ENCODE data around the gene MITF.

MITF gene

DNA sequence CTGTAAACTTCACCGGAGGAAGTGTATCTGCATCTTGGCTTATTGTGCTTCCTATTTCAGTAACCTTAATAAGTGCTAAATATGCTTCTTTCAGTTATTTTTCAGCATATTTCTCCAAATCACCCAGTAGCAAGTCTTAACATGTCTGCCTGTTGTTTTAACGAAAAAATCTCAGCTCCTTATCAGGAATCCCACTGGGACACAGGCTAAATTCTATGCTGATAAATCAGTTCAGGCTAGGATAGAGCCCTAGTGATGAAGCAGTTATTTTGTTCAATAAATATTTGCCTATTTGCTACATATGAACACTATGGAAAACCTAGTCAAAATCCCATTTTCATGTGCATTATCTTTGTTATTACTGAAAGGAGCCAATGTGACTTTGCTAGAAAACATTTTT, 8.2 kb upstream of the MITF start:
- no peaks in the 10 kb centered on the region for H3K36me3 ChIP-seq (ENCODE audit: insufficient read depth, low read length)
- H3K4me2 ChIP-seq (ENCODE audit: low read length) = no peak overlapping the region
- peaks cover 18% of the 10 kb centered on the region for H3K27me3 ChIP-seq (ENCODE audit: control insufficient read depth, insufficient read depth, low read length)
- no peak overlapping the region for H3K4me3 ChIP-seq (ENCODE audit: low read length)
- H3K9ac ChIP-seq (ENCODE audit: low read depth, low read length) = no peak overlapping the region
- H3K9me3 ChIP-seq (replicated peaks; ENCODE audit: low read length) = no peaks in the 10 kb centered on the region
- no peaks in the 10 kb centered on the region for H3K4me1 ChIP-seq (ENCODE audit: control insufficient read depth, insufficient read depth, low read length)

DNA sequence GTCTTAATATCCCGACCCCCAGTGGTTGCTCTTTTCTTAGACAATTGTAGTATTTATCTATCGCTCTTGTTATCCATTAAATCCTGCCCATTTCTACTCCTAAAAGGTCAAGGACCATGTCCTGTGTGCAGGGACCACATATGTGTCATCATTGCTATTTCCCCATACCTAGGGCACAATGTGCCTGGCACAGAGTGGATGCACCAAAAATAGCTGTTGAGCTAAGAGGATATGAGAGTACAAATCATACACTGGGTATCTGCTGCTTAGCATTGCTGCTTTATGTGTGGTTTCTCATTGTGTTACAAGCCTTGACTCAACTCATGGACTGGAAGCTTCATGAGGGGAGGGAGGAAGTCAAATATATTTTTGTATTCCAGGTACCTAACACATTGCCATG, 3.4 kb upstream of the MITF start:
- peaks cover 16% of the 10 kb centered on the region for H3K27me3 ChIP-seq (ENCODE audit: control insufficient read depth, insufficient read depth, low read length)
- H3K9me3 ChIP-seq (replicated peaks; ENCODE audit: low read length) = no peaks in the 10 kb centered on the region
- H3K9ac ChIP-seq (ENCODE audit: low read depth, low read length) = no peak overlapping the region

DNA sequence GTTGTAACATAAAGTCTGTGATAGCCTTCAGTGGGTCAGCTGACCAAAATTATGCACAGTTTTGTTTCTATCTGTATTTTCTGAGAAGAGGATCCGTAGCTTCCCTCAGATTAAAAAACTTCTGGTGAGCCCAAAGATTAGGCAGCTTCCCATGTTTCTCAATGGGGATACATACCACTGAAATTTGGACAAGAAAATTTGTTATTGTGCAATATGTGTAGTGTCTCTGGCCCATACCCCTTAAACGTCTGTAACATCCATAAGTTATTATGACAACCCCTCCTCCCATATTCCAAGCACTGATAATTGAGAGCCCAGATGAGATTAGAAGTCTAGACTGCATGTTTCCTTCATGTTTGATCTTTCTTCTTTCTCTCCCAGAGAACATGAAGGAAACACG, 1.9 kb upstream of the MITF start:
- H3K9me3 ChIP-seq (replicated peaks; ENCODE audit: low read length) = no peaks in the 10 kb centered on the region
- H3K4me3 ChIP-seq (ENCODE audit: low read length) = no peak overlapping the region
- no peak overlapping the region for H3K4me2 ChIP-seq (ENCODE audit: low read length)
- H3K9ac ChIP-seq (ENCODE audit: low read depth, low read length) = no peak overlapping the region
- no peaks in the 10 kb centered on the region for H3K36me3 ChIP-seq (ENCODE audit: insufficient read depth, low read length)
- peaks cover 16% of the 10 kb centered on the region for H3K27me3 ChIP-seq (ENCODE audit: control insufficient read depth, insufficient read depth, low read length)
- H3K4me1 ChIP-seq (ENCODE audit: control insufficient read depth, insufficient read depth, low read length) = peaks cover 20% of the 10 kb centered on the region

More for the DNA sequence above, 3.4 kb upstream of the MITF start:
- peaks cover 18% of the 10 kb centered on the region for H3K4me1 ChIP-seq (ENCODE audit: control insufficient read depth, insufficient read depth, low read length)
- no peaks in the 10 kb centered on the region for H3K36me3 ChIP-seq (ENCODE audit: insufficient read depth, low read length)
- H3K4me2 ChIP-seq (ENCODE audit: low read length) = no peak overlapping the region
- no peak overlapping the region for H3K4me3 ChIP-seq (ENCODE audit: low read length)

DNA sequence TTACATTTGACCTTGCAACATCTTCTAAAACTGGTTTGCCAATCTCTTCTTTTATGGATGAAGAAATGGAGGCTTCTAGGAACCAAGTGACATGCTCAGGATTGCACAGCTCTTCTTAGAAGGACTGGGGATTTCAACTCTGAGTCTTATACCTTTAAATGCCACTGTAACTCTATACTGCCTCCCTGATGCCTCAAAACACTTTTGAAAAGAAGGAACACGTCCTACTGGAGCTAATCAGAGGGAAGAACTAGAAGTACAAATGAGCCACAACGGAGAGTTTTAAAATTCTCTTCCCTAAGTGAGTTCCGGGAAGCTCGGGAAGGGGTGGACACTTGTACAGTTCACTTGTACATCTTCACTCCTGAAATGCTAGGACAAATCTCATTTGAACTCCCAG, 949 bp upstream of the MITF start:
- Histone ChIP-seq H3K4me1 (ENCODE audit: control insufficient read depth, insufficient read depth, low read length) (peaks cover 20% of the 10 kb centered on the region), H3K4me3 (ENCODE audit: low read length) (peak overlapping the region; percentile 94), H3K9ac (ENCODE audit: low read depth, low read length) (peak overlapping the region; percentile 68), H3K36me3 (ENCODE audit: insufficient read depth, low read length) (no peaks in the 10 kb centered on the region), H3K4me2 (ENCODE audit: low read length) (peak overlapping the region; percentile 94), H3K9me3 (replicated peaks; ENCODE audit: low read length) (no peaks in the 10 kb centered on the region), H3K27me3 (ENCODE audit: control insufficient read depth, insufficient read depth, low read length) (peaks cover 10% of the 10 kb centered on the region)

DNA sequence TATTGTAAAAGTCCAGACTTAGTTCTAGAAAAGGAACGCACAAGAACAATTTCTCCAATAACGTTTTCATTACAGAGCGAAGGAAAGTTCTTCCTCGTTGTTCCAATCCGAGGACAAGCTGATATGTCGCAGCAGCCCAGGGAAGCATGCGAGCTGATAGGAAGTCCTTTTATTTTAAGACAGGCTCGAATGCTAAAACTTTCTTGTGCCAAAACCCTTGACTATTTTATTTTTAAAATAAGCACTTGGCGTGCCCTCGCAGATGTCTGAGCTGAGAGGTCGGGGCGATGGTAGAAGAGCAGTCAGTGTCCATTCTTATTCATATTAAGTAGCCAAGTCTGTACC, 433 bp upstream of the MITF start:
- peaks cover 20% of the 10 kb centered on the region for H3K4me1 ChIP-seq (ENCODE audit: control insufficient read depth, insufficient read depth, low read length)
- peaks cover 10% of the 10 kb centered on the region for H3K27me3 ChIP-seq (ENCODE audit: control insufficient read depth, insufficient read depth, low read length)
- H3K9me3 ChIP-seq (replicated peaks; ENCODE audit: low read length) = no peaks in the 10 kb centered on the region
- peak overlapping the region; percentile 94 for H3K4me2 ChIP-seq (ENCODE audit: low read length)
- peak overlapping the region; percentile 68 for H3K9ac ChIP-seq (ENCODE audit: low read depth, low read length)
- H3K36me3 ChIP-seq (ENCODE audit: insufficient read depth, low read length) = no peaks in the 10 kb centered on the region
- peak overlapping the region; percentile 94 for H3K4me3 ChIP-seq (ENCODE audit: low read length)

DNA sequence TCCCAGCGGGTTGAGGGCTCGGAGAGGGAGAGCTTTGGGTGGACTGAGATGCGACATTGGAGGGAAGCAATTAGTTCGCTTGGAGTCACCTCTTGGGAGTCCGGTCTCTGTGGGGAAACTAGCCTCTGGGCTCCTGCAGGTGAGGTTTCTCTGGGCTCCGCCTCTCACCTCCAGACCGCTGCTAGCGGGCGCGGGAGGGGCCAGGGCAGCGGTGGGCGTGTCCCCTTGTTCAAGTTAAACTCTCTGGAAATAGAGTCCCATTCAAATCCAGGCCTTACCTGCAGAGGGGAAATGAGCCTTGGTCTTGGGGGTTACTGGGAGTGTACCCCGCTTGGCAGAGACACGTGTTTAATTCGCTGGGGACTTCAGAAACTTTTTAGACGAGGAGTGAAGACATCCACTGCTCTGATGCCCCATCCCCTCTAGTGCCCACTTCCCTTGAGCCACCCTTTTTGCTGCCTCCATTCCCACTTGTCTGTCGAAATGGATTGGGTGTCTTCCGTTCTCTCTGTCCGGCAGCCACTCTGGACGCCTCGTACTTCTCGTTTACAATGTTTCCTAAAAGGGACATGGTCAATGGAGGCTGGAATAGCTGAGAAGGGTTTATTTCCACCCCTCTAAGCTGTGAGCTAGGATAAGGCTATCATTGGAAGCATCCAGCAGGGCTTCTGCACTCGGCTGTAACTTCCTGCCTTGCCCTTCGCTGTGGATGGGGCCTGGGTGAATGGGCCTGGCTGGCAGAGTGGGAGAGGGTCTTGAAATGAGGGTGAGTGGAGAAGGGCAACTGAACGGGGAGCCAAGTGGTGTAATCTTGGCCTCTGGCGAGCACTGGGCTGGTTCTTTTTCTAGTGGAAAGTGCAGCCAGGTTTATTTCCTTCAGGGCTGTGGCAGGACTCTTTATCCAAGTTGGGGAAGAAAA, 1.1 kb downstream of the MITF start:
- H3K9me3 ChIP-seq (replicated peaks; ENCODE audit: low read length) = no peaks in the 10 kb centered on the region
- H3K36me3 ChIP-seq (ENCODE audit: insufficient read depth, low read length) = no peaks in the 10 kb centered on the region
- peak overlapping the region; percentile 94 for H3K4me2 ChIP-seq (ENCODE audit: low read length)
- H3K27me3 ChIP-seq (ENCODE audit: control insufficient read depth, insufficient read depth, low read length) = peaks cover 4% of the 10 kb centered on the region
- H3K9ac ChIP-seq (ENCODE audit: low read depth, low read length) = peak overlapping the region; percentile 78
- peak overlapping the region; percentile 94 for H3K4me3 ChIP-seq (ENCODE audit: low read length)
- peaks cover 20% of the 10 kb centered on the region for H3K4me1 ChIP-seq (ENCODE audit: control insufficient read depth, insufficient read depth, low read length)

DNA sequence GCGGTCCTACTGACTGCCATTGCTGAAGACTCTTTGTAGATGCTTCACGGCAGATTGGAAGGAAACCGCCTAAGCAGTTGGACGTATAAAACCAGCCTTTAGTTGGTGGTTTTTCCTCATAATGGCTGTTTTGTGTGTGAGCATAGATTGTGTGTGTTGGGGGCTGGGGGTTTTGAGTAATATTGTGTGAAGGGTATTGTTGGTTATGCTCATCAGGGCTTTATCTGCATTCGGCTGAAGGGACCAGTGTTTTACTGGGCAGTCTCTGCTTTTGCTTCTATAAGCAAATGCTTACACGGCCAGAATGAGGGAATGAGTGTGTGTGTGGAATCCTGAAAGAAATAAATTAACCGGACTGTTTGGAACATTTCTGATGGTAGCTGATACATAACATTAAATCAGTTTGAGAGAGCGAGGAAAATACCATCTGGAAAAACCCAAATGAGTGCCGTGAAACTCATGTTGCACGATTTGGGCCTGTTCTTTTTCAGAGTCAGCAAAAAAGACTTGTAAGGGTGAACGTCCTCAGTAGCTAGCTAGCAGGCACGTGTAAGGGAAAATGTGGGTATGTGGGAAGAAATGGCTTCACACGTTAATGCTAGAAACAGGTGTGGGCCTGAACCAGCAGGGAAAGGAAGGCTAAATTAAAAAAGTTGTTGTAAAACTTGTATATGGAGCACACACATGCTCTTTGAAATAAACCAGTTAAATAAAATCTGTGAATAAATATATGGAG, 1.9 kb downstream of the MITF start:
- Histone ChIP-seq H3K27me3 (ENCODE audit: control insufficient read depth, insufficient read depth, low read length) (no peaks in the 10 kb centered on the region), H3K9me3 (replicated peaks; ENCODE audit: low read length) (no peaks in the 10 kb centered on the region), H3K9ac (ENCODE audit: low read depth, low read length) (no peak overlapping the region), H3K4me2 (ENCODE audit: low read length) (peak overlapping the region; percentile 94), H3K4me1 (ENCODE audit: control insufficient read depth, insufficient read depth, low read length) (peaks cover 20% of the 10 kb centered on the region), H3K36me3 (ENCODE audit: insufficient read depth, low read length) (no peaks in the 10 kb centered on the region), H3K4me3 (ENCODE audit: low read length) (no peak overlapping the region)

DNA sequence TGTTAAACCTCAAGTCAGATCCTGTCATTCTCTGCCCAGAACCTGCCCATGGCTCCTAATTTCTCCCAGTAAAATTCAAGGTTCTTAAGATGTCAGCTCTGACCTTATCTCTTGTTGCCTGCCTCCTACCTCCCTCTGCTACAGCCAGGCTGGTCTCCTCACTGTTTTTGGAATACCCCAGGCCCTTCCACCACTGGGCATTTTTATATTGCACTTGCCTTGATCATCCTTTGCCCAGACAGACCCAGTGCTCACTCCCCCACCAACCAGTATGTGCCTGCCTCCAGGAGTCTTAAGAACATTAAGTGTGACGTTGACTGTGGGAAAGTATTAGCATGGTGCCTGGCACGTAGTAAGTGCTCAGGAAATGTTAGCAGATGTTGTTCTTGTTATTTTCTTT, 3.1 kb downstream of the MITF start:
- H3K4me3 ChIP-seq (ENCODE audit: low read length) = no peak overlapping the region
- H3K9me3 ChIP-seq (replicated peaks; ENCODE audit: low read length) = no peaks in the 10 kb centered on the region
- no peak overlapping the region for H3K9ac ChIP-seq (ENCODE audit: low read depth, low read length)
- no peaks in the 10 kb centered on the region for H3K36me3 ChIP-seq (ENCODE audit: insufficient read depth, low read length)
- no peak overlapping the region for H3K4me2 ChIP-seq (ENCODE audit: low read length)
- no peaks in the 10 kb centered on the region for H3K27me3 ChIP-seq (ENCODE audit: control insufficient read depth, insufficient read depth, low read length)
- H3K4me1 ChIP-seq (ENCODE audit: control insufficient read depth, insufficient read depth, low read length) = peaks cover 23% of the 10 kb centered on the region

DNA sequence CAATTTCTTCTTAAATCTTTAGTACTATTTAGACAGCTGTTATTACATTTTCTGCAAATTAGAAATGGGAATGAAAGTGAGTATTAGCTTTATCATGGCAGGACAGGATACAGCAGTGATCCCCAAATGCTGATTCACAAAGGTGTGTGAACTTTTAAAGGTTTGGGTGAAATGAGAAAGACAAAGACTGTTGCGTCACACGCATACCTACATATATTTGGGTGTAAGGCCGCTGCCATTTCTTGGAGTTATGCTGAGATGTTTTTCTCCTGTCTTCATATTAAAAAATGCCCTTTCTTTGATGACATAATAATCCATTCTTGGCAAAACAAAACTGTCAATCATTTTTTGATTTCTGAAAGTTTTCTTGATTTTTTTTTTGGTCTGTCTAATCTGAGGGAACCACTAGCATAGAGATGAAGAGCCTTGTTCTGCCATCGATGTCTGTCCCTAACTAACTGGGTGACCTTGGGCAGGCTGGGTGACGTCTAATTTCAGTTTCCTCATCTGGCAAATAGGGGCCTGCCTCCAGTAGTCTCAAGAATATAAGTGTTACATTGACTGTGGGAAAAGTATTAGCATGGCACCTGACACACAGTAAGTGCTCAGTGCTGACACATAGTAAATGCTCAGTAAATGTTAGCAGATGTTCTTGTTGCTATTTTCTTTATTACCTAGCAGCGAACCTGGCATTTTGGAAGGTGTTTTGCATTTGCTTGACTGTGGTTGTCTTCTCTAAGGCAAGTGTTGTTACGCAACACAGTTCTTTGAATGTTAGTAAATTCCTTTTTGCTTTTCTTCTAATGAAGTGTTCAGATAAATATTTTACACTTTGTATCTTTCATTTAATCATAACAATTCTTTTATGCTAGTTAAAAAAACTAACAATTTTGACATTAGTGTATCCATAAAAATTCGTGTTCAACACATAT, 5.0 kb downstream of the MITF start:
- no peaks in the 10 kb centered on the region for H3K9me3 ChIP-seq (replicated peaks; ENCODE audit: low read length)
- H3K4me2 ChIP-seq (ENCODE audit: low read length) = no peak overlapping the region
- H3K4me1 ChIP-seq (ENCODE audit: control insufficient read depth, insufficient read depth, low read length) = peaks cover 25% of the 10 kb centered on the region
- no peaks in the 10 kb centered on the region for H3K36me3 ChIP-seq (ENCODE audit: insufficient read depth, low read length)
- no peak overlapping the region for H3K9ac ChIP-seq (ENCODE audit: low read depth, low read length)
- no peaks in the 10 kb centered on the region for H3K27me3 ChIP-seq (ENCODE audit: control insufficient read depth, insufficient read depth, low read length)
- no peak overlapping the region for H3K4me3 ChIP-seq (ENCODE audit: low read length)

DNA sequence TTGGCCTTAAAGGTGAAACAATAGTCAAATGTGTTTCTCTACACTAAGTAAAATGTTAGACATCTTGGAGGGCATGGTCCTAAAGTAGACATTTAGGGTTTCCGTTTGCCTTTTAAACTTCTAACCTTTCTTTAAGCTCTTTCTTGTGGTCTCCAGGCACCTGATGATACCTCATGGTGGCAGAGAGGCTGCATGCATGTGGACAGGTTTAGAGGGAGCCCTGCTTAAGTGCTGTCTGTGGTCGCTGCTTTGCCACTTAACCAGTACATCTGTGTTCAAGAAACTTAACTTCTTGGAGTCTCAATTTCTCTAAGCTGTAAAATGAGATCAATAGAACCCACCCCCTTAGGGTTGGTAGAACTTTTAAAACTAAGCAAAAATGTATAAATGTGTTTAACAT, 6.2 kb downstream of the MITF start:
- Histone ChIP-seq H3K4me3 (ENCODE audit: low read length) (no peak overlapping the region), H3K9ac (ENCODE audit: low read depth, low read length) (no peak overlapping the region), H3K4me1 (ENCODE audit: control insufficient read depth, insufficient read depth, low read length) (peaks cover 18% of the 10 kb centered on the region), H3K27me3 (ENCODE audit: control insufficient read depth, insufficient read depth, low read length) (no peaks in the 10 kb centered on the region), H3K9me3 (replicated peaks; ENCODE audit: low read length) (no peaks in the 10 kb centered on the region), H3K4me2 (ENCODE audit: low read length) (no peak overlapping the region), H3K36me3 (ENCODE audit: insufficient read depth, low read length) (no peaks in the 10 kb centered on the region)

DNA sequence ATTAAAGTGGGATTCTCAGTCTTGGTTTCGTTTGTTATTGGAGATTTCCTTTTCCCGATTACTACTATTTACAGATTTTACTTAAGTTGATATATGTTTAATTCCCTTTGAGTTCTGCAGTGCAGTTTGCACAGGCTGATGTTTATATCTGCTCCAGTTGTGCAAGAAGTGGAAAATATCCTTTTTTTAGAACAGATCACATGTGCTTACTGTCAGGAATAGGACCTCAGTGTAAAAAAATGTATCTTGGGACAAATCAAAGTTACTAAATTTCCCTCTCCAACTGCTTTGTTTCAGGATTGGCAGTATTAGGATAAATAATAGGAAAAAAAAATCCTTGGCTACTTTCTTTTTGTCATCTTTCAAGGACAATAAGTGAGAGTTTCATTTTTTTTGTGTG, 6.9 kb downstream of the MITF start:
- Histone ChIP-seq H3K36me3 (ENCODE audit: insufficient read depth, low read length) (no peaks in the 10 kb centered on the region), H3K9ac (ENCODE audit: low read depth, low read length) (no peak overlapping the region), H3K4me2 (ENCODE audit: low read length) (no peak overlapping the region), H3K27me3 (ENCODE audit: control insufficient read depth, insufficient read depth, low read length) (no peaks in the 10 kb centered on the region), H3K4me1 (ENCODE audit: control insufficient read depth, insufficient read depth, low read length) (peaks cover 13% of the 10 kb centered on the region), H3K4me3 (ENCODE audit: low read length) (no peak overlapping the region), H3K9me3 (replicated peaks; ENCODE audit: low read length) (no peaks in the 10 kb centered on the region)

Measured in skeletal muscle satellite cell (primary cell).